Epidermal melanocyte (primary cell): ENCODE data around the gene PTGIR.
"Not testable (repeated sequence)": the region's sequence is repeated elsewhere in the genome, so short reads cannot be mapped to it uniquely, and the experiment has no call there.

Experiments used
- DNase-seq: peaks from one replicate; pipeline ENCODE4 v3.0.0; 2011; ENCODE audit warnings: low spot score; ENCODE audit not compliant: insufficient read length

Gene PTGIR

GRCh38 chr19:46639358-46640182, 14.7 kb upstream of the PTGIR start:
- peak; percentile 72 for DNase-seq

- no peak for DNase-seq
Observed at GRCh38 chr19:46637224-46637623, 12.3 kb upstream of the PTGIR start.

DNA sequence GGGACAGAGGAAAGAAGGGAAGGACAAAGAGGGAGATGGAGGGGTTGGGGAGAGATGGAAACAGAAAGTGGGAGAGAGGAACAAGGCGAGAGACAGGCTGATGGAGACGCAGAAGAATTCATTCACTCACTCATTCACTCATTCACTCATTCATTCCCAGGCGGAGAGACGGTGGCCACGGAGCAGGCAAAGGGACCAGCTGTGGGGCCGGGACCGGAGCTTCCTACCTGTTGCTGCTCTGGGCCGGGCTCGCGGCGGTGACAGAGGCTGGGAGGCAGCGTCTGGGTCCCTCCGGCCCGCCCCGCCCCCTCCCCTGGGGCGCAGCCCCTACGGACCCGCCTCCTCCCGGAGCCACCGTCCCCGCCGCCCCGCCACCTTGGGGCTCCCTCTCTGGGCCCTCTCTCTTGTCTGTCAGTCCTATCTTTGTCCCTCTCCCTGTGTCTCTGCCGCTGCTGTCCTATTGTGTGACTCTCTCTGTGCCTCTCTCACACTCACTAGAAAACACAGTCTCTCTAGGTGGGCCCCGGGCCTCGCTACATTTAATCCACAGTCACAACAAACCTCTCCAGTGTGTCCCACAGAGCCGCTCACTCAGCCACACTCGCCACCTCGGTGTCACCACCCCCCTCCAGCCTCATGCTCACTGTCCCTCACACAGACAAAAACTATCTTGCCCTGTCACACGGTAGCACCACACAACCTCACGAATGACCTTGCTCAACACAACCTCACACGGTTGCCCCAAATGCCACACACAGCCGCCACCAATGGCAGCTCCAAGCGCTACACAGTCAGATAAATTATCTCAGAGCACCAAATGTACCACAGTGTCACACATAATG, 11.3 kb upstream of the PTGIR start, which contains the start of gene GNG8:
Gene GNG8 (minus strand): TSS at position 283 of the 842 bp plus-strand sequence. CDS start 1,520 bp downstream, outside the sequence.
- DNase-seq = no peak

DNA sequence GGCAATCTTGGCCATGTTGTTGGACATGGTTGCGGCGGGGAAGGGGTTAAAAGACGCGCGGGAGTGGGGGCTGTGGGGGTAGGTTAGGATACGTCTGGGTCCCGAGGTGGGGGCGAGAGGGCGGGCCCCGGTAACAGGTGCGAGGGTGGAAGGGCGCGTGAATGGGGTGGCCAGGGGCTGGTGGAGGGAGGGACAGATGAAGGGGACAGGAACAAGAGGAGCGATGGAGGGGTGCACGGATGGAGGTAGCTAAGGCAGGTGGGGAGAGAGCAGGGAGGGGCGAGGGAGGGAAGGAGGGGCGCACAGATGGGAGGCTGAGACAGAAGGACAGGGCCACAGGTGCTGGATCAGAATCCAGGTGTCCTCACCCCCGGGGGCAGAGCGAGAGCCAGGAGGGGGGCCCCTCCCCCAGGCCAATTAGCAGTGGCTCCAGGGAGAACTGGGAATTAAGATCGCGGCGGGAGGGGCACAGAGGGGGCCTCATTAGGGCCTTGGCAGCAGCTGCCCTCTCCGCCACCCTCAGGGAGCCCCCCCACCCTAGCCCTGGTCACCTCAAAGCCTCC, 9.8 kb upstream of the PTGIR start:
- no peak for DNase-seq

GRCh38 chr19:46634045-46634655, 9.3 kb upstream of the PTGIR start:
- peak; percentile 79 for DNase-seq

DNA sequence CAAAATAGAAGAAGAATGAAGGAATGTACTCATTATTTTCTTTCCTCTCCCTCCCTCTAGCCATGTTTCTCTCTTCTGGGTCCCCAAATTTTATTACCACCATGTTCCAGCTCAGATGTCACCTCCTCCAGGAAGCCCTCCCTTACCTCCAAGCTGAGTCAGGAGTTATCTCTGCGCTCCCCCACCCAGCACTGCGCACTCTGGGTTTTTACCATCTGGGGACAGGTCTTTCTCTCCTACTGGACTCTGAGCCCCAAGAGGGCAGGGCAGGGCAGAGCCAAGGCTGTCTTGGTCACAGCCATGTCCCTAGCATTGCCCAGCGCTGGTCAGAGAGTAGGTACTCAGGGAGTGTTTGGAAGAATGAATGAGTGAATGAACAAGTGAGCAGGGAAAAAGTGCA, 8.2 kb upstream of the PTGIR start:
- no peak for DNase-seq

DNA sequence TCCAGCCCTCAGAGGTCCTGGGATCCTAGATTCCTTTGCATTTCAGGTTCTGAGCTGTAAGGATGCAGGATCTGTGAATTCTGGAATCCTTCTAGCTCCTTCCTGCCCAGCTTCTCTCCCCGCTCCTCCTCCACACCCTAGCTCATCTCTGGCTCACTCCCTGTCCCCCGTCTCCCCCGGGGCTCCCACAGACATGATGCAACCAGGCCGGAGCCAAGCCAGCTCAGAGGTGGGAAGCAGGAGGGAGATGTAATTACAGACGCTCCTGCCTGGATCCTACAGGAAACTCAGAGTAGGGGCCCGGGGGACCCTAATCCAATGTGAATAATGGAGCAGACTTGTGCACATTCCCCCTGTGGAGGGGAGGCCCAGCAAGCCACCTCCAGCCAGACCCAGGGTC, 6.6 kb upstream of the PTGIR start:
- no peak for DNase-seq

DNA sequence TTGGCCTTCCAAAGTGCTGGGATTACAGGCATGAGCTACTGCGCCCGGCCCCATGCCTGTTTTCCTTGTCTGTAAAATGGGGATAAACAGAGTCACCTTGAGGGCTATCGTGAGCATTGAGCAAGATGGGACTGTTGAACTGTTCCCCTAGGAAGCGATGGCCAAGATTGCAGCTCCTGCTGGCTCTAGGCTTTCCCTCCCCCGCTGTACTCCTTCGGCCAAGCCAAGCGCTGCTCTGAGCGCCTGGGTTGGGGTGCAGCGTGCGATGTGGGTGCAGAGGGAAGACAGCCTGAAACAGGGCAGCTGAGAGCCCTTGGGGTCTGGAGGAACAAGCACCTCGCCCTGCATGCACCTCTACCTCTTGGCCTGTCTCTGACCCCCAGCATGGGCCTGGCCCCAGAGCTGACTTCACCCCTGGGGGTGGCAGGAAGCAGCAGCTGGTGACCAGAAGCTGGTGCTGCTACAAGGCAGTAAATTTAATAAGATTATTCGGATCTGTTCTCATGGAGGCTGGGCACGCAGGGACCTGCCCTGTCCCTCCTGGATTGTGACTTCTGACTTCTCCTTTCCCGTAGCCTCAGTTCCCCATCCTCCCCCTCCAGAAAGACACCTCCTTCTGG, 5.8 kb upstream of the PTGIR start:
- no peak for DNase-seq

DNA sequence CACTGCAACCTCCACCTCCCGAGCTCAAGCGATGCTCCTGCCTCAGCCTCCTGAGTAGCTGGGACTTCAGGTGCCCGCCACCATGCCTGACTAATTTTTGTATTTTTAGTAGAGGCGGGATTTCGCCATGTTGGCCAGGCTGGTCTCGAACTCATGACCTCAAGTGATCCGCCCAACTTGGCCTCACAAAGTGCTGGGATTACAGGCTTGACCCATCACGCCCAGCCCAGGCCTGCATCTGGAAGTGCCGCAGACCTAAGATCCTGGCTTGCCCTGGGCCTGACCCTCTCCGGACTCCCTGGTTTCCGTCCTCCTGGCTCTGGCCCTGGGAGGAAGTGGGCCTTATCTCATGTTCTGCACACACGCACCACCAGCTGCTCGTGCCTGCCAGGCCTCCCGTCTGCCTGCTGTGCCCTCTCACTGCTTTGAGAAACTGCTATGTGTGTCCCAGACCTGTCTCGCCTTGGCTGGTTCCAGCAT, 4.7 kb upstream of the PTGIR start:
- no peak for DNase-seq

GRCh38 chr19:46628970-46629369, 4.1 kb upstream of the PTGIR start:
- DNase-seq = not testable (repeated sequence)

DNA sequence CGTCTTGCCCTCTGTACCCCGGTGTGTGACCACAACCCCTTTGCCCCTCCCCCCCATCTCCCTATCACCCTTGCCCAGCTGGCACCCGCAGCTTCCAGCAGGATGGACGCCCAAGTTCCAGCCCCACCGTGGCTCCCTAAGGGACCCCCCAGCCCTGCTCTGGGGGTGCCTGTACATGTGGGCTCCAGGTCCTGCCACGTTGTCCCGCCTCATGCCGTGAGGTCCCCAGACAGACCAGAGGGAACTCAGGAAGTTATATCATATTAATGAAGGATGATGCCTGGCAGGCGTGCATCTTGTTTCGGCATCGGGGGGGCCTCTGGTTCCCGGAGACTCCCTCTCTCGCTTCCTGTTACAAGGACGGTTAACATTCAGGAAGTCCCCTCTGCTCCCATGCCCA, 1.6 kb upstream of the PTGIR start:
- no peak for DNase-seq

- DNase-seq = no peak
Observed at GRCh38 chr19:46625731-46626130, 842 bp upstream of the PTGIR start.

DNA sequence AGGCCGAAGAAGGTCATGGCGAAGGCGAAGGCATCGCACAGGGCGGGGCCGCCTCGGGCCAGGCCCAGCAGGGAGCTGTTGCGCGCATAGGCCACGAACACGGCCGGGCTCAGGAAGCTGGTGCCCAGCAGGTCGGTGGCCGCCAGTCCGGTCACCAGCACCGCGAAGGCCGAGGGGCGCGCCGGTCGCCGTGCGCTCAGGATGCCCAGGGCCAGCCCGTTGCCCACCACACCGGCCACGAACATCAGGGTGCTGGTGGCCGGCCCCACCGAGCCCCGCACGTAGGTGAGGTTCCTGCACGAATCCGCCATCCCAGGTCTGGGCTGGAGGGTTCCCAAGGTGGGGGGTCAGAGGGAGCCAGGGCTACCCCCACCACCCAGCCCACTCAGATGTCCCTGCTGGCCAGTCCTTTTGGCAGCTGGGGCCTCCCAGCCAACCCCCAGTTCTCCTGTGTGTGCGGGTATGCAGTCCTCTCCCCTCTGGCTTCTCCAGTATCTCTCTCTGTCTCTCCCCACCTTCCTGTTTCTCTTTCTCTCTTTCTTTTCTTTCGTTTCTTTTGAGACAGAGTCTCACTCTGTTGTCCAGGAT, 880 bp downstream of the PTGIR start:
- no peak for DNase-seq

- no peak for DNase-seq
Observed at GRCh38 chr19:46622118-46622446, 2.8 kb downstream of the PTGIR start.

GRCh38 chr19:46621191-46622117, 3.4 kb downstream of the PTGIR start:
- no peak for DNase-seq

- no peak for DNase-seq
Observed at GRCh38 chr19:46620716-46621115, 4.2 kb downstream of the PTGIR start.

DNA sequence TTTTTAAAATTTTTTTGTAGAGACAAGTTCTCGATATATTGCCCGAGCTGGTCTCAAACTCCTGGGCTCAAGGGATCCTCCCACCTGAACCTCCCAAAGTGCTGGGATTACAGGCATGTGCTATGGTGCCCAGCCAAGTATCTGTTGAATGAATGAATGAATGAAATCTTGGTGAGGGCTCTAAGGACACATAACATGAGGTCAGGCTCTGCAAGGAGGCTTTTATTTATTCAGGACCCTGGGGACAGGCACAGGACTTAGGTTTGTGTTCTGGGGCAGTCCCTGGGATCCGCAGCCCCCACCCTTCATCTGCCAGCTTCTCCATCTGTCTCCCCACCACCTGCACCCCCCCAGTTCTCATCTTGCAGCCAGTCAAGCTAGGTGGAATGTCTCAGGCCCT, 4.6 kb downstream of the PTGIR start:
- no peak for DNase-seq

GRCh38 chr19:46618670-46619231, 6.1 kb downstream of the PTGIR start:
- DNase-seq = no peak

- no peak for DNase-seq
Observed at GRCh38 chr19:46617601-46618000, 7.3 kb downstream of the PTGIR start.
